ENCODE measurements around the gene HOXC6.

HOXC6 gene

DNA sequence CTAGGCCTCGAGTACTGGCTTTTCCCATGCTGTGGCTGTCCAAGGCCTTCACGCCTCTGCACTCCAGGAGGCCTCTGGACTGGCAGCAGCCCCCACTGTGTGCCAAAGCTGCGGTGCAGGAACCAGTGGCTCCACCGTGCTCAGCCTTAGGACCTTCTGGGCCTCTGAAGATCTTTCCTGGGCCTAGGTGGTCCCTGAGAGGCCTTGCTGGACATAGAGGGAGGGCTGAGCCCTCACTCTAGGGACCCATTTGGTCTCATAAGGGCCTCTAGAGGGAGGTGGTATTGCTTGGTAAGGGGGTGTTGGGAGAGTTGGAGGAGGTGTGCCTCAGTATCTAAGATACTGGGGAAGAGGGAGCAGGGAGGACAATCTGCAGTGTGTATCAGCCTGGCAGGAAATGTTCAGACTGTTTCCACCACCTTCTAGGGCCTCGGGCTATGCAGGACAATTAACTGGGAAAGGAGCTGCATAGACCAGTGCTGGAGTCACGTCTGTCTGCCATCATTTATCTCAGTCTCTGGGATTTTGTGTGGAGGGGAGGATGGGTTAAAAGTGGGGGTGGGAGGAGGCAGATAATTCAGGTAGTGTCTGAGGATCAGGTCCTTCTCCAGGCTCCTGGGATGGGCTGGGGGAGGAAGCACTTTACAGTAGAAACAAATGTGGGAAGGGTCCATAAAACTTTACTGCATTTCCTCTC, 7.5 kb downstream of the HOXC6 start (continued):
- TF ChIP-seq, protein P1, sequence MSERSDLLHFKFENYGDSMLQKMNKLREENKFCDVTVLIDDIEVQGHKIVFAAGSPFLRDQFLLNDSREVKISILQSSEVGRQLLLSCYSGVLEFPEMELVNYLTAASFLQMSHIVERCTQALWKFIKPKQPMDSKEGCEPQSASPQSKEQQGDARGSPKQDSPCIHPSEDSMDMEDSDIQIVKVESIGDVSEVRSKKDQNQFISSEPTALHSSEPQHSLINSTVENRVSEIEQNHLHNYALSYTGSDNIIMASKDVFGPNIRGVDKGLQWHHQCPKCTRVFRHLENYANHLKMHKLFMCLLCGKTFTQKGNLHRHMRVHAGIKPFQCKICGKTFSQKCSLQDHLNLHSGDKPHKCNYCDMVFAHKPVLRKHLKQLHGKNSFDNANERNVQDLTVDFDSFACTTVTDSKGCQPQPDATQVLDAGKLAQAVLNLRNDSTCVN (tag by site-specific recombination; optimal IDR thresholded peaks at IDR 0.05) = no peak
- TF ChIP-seq SETDB1 (IDR thresholded peaks at IDR 0.05; ENCODE audit: insufficient read length, low read length) = no peak
- TF ChIP-seq ZNF549 (tag by site-specific recombination; IDR thresholded peaks at IDR 0.05) = no peak
- TF ChIP-seq ZNF10 (tag by site-specific recombination; IDR thresholded peaks at IDR 0.05) = no peak
- TF ChIP-seq ZNF555 (tag by site-specific recombination; conservative IDR thresholded peaks at IDR 0.05) = no peak
- TF ChIP-seq ZNF585B (tag by site-specific recombination; IDR thresholded peaks at IDR 0.05) = no peak
- no peak for TF ChIP-seq ZFP3 (tag by site-specific recombination; IDR thresholded peaks at IDR 0.05; ENCODE audit: low read depth)
- TF ChIP-seq, protein P2, sequence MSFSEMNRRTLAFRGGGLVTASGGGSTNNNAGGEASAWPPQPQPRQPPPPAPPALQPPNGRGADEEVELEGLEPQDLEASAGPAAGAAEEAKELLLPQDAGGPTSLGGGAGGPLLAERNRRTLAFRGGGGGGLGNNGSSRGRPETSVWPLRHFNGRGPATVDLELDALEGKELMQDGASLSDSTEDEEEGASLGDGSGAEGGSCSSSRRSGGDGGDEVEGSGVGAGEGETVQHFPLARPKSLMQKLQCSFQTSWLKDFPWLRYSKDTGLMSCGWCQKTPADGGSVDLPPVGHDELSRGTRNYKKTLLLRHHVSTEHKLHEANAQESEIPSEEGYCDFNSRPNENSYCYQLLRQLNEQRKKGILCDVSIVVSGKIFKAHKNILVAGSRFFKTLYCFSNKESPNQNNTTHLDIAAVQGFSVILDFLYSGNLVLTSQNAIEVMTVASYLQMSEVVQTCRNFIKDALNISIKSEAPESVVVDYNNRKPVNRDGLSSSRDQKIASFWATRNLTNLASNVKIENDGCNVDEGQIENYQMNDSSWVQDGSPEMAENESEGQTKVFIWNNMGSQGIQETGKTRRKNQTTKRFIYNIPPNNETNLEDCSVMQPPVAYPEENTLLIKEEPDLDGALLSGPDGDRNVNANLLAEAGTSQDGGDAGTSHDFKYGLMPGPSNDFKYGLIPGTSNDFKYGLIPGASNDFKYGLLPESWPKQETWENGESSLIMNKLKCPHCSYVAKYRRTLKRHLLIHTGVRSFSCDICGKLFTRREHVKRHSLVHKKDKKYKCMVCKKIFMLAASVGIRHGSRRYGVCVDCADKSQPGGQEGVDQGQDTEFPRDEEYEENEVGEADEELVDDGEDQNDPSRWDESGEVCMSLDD (tag by site-specific recombination; IDR thresholded peaks at IDR 0.05) = no peak
- TF ChIP-seq ZNF211 (tag by site-specific recombination; IDR thresholded peaks at IDR 0.05; ENCODE audit: low read depth) = no peak
- TF ChIP-seq ZNF433 (tag by site-specific recombination; IDR thresholded peaks at IDR 0.05; ENCODE audit: low read depth) = no peak
- TF ChIP-seq ZNF639 (tag by site-specific recombination; IDR thresholded peaks at IDR 0.05) = no peak
- TF ChIP-seq ZNF157 (tag by site-specific recombination; IDR thresholded peaks at IDR 0.05) = no peak
- no peak for TF ChIP-seq ZNF311 (tag by site-specific recombination; IDR thresholded peaks at IDR 0.05; ENCODE audit: borderline replicate concordance)
- TF ChIP-seq ZNF114 (tag by site-specific recombination; IDR thresholded peaks at IDR 0.05) = no peak
- TF ChIP-seq ZNF341 (tag by site-specific recombination; IDR thresholded peaks at IDR 0.05; ENCODE audit: low read depth) = peak; percentile 94
- no peak for TF ChIP-seq GLI2 (tag by site-specific recombination; IDR thresholded peaks at IDR 0.05; ENCODE audit: borderline replicate concordance, low read depth)
- TF ChIP-seq, protein P3, sequence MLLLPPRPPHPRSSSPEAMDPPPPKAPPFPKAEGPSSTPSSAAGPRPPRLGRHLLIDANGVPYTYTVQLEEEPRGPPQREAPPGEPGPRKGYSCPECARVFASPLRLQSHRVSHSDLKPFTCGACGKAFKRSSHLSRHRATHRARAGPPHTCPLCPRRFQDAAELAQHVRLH (tag by site-specific recombination; IDR thresholded peaks at IDR 0.05) = no peak
- no peak for TF ChIP-seq TRIM28 (IDR thresholded peaks at IDR 0.05; ENCODE audit: borderline replicate concordance, low read length)
- TF ChIP-seq ZNF473 (tag by site-specific recombination; IDR thresholded peaks at IDR 0.05) = no peak
- no peak for TF ChIP-seq KLF7 (tag by site-specific recombination; IDR thresholded peaks at IDR 0.05; ENCODE audit: borderline replicate concordance)
- TF ChIP-seq GLI4 (tag by site-specific recombination; IDR thresholded peaks at IDR 0.05) = no peak
- TF ChIP-seq, protein P4, sequence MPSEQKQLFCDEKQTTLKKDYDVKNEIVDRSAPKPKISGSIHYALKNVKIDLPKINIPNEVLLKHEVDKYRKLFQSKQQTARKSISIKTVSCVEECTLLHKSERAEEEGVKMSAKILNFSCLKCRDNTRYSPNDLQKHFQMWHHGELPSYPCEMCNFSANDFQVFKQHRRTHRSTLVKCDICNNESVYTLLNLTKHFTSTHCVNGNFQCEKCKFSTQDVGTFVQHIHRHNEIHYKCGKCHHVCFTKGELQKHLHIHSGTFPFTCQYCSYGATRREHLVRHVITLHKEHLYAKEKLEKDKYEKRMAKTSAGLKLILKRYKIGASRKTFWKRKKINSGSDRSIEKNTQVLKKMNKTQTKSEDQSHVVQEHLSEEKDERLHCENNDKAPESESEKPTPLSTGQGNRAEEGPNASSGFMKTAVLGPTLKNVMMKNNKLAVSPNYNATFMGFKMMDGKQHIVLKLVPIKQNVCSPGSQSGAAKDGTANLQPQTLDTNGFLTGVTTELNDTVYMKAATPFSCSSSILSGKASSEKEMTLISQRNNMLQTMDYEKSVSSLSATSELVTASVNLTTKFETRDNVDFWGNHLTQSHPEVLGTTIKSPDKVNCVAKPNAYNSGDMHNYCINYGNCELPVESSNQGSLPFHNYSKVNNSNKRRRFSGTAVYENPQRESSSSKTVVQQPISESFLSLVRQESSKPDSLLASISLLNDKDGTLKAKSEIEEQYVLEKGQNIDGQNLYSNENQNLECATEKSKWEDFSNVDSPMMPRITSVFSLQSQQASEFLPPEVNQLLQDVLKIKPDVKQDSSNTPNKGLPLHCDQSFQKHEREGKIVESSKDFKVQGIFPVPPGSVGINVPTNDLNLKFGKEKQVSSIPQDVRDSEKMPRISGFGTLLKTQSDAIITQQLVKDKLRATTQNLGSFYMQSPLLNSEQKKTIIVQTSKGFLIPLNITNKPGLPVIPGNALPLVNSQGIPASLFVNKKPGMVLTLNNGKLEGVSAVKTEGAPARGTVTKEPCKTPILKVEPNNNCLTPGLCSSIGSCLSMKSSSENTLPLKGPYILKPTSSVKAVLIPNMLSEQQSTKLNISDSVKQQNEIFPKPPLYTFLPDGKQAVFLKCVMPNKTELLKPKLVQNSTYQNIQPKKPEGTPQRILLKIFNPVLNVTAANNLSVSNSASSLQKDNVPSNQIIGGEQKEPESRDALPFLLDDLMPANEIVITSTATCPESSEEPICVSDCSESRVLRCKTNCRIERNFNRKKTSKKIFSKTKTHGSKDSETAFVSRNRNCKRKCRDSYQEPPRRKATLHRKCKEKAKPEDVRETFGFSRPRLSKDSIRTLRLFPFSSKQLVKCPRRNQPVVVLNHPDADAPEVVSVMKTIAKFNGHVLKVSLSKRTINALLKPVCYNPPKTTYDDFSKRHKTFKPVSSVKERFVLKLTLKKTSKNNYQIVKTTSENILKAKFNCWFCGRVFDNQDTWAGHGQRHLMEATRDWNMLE (tag by site-specific recombination; conservative IDR thresholded peaks at IDR 0.05; ENCODE audit: low read depth) = no peak
- TF ChIP-seq ZNF2 (tag by site-specific recombination; IDR thresholded peaks at IDR 0.05) = peak; percentile 54; the same call in 1 of the 2 replicates
- TF ChIP-seq MZF1 (tag by site-specific recombination; IDR thresholded peaks at IDR 0.05; ENCODE audit: borderline replicate concordance) = no peak
- no peak for TF ChIP-seq REPIN1 (tag by site-specific recombination; IDR thresholded peaks at IDR 0.05; ENCODE audit: low read depth)
- TF ChIP-seq ZNF596 (tag by site-specific recombination; IDR thresholded peaks at IDR 0.05) = 0 out of 2 replicates have a peak, but pooled peaks have one; percentile 0
- peak; percentile 61; the same call in 1 of the 2 replicates for TF ChIP-seq HIC1 (tag by site-specific recombination; IDR thresholded peaks at IDR 0.05)
